Ovary (tissue), 10 donors: ENCODE results near the gene BEX3. TPM values are rescaled to one million over a fixed set of nuclear protein-coding genes. Genes with fewer than 3 reads are reported as not detected.

Experiments used
- DNase-seq, 5 donors: peaks; one replicate each; pipeline ENCODE4 v3.0.0-alpha.2; 2019 to 2020
- H3K27ac ChIP-seq, 2 donors: fragments of 200-600 bp; one replicate each; pipeline versions ENCODE4 v1.5.1 to v1.8.0; 2019 to 2022
- H3K27me3 ChIP-seq: fragments of 200-600 bp; one replicate; pipeline ENCODE4 v1.8.0; 2022
- H3K36me3 ChIP-seq: fragments of 200-600 bp; sonication (generic); one replicate; pipeline ENCODE4 v1.5.1; 2019
- H3K4me1 ChIP-seq: one replicate; pipeline ENCODE4 v1.8.1; 2013; ENCODE audit warnings: mild to moderate bottlenecking, moderate library complexity; ENCODE audit not compliant: insufficient read depth
- H3K4me3 ChIP-seq: fragments of 200-600 bp; sonication (generic); one replicate; pipeline ENCODE4 v1.5.1; 2017
- H3K9me3 ChIP-seq, 2 donors: fragments of 200-600 bp in 1 of 2; sonication (generic) in 1 of 2; one replicate each; pipeline versions ENCODE4 v1.5.1 to v1.8.1; 2013 to 2019; ENCODE audit warnings: mild to moderate bottlenecking in 1 of 2, moderate library complexity in 1 of 2
- EP300 ChIP-seq: sonication (generic); formaldehyde crosslinking; IDR thresholded peaks from one replicate; pipeline ENCODE4 v1.6.1; 2017; ENCODE audit warnings: antibody characterized with exemption
- POLR2A ChIP-seq: fragments of 450-650 bp; IDR thresholded peaks from one replicate; pipeline ENCODE4 v1.6.1; 2017; ENCODE audit warnings: antibody characterized with exemption, mild to moderate bottlenecking, moderate library complexity
- WGBS, 3 donors: extraction: QIAGEN DNeasy Blood & Tissue Kit in 1 of 3; methylation state at CpG; one replicate each; pipeline versions ENCODE4 v1.1.5 to v1.1.7; 2013 to 2017; 5-methylcytosine and 5-hydroxymethylcytosine counted together
- intact Hi-C, 4 donors: fragments of 100-400 bp; cut with DNase I; formaldehyde crosslinking; loops; one replicate each; pipeline versions ENCODE4 v1.11.0 to v1.15.1; 2022 to 2023
- long read RNA-seq, 3 donors: library from polyadenylated mRNA in 2 of 3; unstranded in 2 of 3; transcript quantifications; one replicate each; pipeline ENCODE4 v2.0.0 and lab custom pipeline, GENCODE V29; 2021 to 2026
- polyA plus RNA-seq, 2 donors: library from polyadenylated mRNA; stranded (reverse); fragments of 200-250 nt in 1 of 2; fragments of 350-450 nt in 1 of 2; fragmentation: Illumina TruSeq in 1 of 2; extraction: RNeasy Lipid Tissue Mini Kit (QIAGEN cat#74804) in 1 of 2; gene quantifications; one replicate each; pipeline ENCODE4 v1.2.3, GENCODE V29; 2013 to 2014
- total RNA-seq, 7 donors: library from RNA; depleted of rRNA in 2 of 7; stranded (reverse); fragments of >200 nt in 2 of 7; fragmentation: NEBNext Ultra II Directional in 3 of 7; extraction: Animal tissue kit (Norgen Biotek cat#: 25700) in 3 of 7; gene quantifications; one replicate each; pipeline versions ENCODE4 v1.1.0 to v1.2.4, GENCODE V29; 2016 to 2023
- TF ChIP-seq, protein P1 (sequence below), 3 donors: fragments of 450-650 bp in 2 of 3; fragments of 200-600 bp in 1 of 3; IDR thresholded peaks; one replicate each; pipeline versions ENCODE4 v1.5.1 to v1.8.0; 2016 to 2022; ENCODE audit warnings: antibody characterized with exemption in 3 of 3, mild to moderate bottlenecking in 1 of 3
- donor health status: DM: no; HTN: no; CAD: no; lungs with moderate emphysema.
- donor health status: DM: no; HTN: no; CAD: no.
- donor health status: Bipolar disorder and iron deficiency.
- donor health status: DM: yes; HTN: yes; CAD: no.
- donor health status: DM: no; HTN: no; CAD: no.
- donor health status: DM: yes; HTN: yes; CAD: no.

BEX3 gene
- 100 to 1,000 TPM; 204 to 424 (median 355) TPM for total RNA-seq
- 100 to 1,000 TPM; 368 to 426 TPM for polyA plus RNA-seq
- long read RNA-seq, donor 1, transcript BEX3-201 (3 exons, 921 nt): major isoform, 84 of 153 reads
- long read RNA-seq, donor 1, transcript BEX3-204 (3 exons, 913 nt): minor isoform, 43 of 153 reads
- long read RNA-seq, donor 1, partial matches to known transcripts: 22 of 153 reads
- long read RNA-seq, donor 1, other reads (novel, unspliced or antisense): 2 of 153 reads
- long read RNA-seq, donor 2, transcript BEX3-202 (2 exons, 753 nt): minor isoform, 14 of 298 reads
- long read RNA-seq, donor 2, transcript BEX3-201 (3 exons, 921 nt): major isoform, 183 of 298 reads
- long read RNA-seq, donor 2, transcript BEX3-204 (3 exons, 913 nt): minor isoform, 72 of 298 reads
- long read RNA-seq, donor 2, partial matches to known transcripts: 8 of 298 reads
- long read RNA-seq, donor 2, other reads (novel, unspliced or antisense): 20 of 298 reads
- long read RNA-seq, donor 3, transcript BEX3-202 (2 exons, 753 nt): minor isoform, 12 of 292 reads
- long read RNA-seq, donor 3, transcript BEX3-201 (3 exons, 921 nt): major isoform, 165 of 292 reads
- long read RNA-seq, donor 3, transcript BEX3-204 (3 exons, 913 nt): minor isoform, 72 of 292 reads
- long read RNA-seq, donor 3, partial matches to known transcripts: 9 of 292 reads
- long read RNA-seq, donor 3, other reads (novel, unspliced or antisense): 33 of 292 reads

DNA sequence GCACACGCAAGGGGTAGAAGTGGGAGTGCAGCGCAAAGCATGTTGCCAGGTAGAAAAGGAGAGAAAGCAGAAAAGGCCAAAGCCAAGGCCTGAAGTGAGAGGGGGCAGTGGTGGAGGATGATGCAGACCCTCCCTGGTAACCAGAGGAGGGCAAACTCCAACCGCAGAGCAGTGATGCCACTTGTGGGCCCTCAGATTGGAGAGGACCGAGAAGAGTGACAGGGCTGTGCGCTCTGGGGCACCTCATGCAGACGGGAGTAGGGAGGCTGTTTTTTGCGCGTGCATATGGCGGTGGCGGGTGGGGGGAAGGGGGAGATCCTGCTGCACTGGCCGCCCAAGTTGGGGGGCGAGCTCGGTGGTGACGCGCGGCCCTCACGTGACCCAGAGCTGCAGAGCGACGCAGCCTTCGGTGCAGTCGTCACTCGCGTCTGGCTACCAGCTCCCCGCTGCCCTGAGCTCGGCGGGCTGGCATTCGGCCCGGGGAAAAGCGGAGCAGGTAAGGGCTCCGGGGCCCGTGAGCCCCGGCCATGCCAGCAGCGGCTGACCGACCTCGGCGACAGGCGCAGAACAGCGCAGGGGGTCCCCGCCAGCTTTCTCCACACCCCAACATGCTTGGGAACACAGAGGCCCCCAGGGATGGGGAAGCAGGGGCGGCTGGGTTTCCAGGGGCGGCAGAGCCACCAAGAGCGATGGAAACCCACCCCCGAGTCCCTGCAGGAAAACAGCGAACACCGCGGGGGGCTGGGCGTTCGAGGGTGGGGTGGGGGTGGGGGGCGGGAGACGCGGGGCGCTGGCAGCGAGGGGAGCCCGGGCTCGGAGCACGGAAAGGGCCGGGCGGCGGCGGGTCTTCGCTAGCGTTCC, at the start of gene BEX3:
Gene BEX3, plus strand, starts transcription at position 421 of the 861 bp plus-strand sequence. CDS start 984 bp downstream, outside the sequence.
- Histone ChIP-seq H3K36me3 (no peaks in the 10 kb centered on the region), H3K9me3 (no peaks in the 10 kb centered on the region), H3K27me3 (no peaks in the 10 kb centered on the region), H3K27ac (peak within 1 kb of the TSS; percentile 93 to 95), H3K4me3 (peak within 1 kb of the TSS; percentile 71), H3K4me1 (no peaks in the 10 kb centered on the region)
- TF ChIP-seq EP300 (no peak), POLR2A (peak; percentile 66)
- TF ChIP-seq, protein P1, sequence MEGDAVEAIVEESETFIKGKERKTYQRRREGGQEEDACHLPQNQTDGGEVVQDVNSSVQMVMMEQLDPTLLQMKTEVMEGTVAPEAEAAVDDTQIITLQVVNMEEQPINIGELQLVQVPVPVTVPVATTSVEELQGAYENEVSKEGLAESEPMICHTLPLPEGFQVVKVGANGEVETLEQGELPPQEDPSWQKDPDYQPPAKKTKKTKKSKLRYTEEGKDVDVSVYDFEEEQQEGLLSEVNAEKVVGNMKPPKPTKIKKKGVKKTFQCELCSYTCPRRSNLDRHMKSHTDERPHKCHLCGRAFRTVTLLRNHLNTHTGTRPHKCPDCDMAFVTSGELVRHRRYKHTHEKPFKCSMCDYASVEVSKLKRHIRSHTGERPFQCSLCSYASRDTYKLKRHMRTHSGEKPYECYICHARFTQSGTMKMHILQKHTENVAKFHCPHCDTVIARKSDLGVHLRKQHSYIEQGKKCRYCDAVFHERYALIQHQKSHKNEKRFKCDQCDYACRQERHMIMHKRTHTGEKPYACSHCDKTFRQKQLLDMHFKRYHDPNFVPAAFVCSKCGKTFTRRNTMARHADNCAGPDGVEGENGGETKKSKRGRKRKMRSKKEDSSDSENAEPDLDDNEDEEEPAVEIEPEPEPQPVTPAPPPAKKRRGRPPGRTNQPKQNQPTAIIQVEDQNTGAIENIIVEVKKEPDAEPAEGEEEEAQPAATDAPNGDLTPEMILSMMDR (IDR thresholded peaks at IDR 0.05): no peak
- 25 to 36% (median 35%) methylated on average over 20 to 62 of the region's 62 CpGs for WGBS, 3 donors
- intact Hi-C loops: no loop called here
- peak; percentile 70 to 84 (median 79) for DNase-seq

DNA sequence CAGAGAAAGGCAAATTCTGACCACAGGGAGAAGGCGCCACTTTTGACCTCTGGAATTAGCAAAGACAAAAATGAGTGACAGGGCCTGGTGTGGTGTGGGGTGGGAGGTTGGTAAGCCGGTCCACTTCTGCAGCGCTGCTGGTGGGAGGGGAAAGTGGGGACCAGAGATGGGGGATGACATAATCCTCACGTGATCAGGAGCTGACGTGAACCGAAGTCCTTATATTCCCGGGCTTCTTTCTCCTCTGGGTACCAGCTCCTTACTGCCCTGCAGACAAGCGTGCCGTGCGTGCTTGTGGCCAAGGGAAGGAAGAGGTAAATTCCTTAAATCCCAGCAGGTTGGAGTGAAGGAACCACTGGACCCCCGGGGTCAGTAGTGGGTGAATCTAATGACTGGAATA, 46.3 kb upstream of the BEX3 start, which contains the start of gene TCEAL7:
Gene TCEAL7, plus strand, starts transcription at position 249 of the 400 bp plus-strand sequence. CDS start 1,165 bp downstream, outside the sequence.
- WGBS, 3 donors: 24 to 32% (median 31%) methylated on average over 11 of the region's 11 CpGs
- Histone ChIP-seq H3K27ac (peak within 1 kb of the TSS; percentile 11 to 68), H3K36me3 (no peaks in the 10 kb centered on the region)

DNA sequence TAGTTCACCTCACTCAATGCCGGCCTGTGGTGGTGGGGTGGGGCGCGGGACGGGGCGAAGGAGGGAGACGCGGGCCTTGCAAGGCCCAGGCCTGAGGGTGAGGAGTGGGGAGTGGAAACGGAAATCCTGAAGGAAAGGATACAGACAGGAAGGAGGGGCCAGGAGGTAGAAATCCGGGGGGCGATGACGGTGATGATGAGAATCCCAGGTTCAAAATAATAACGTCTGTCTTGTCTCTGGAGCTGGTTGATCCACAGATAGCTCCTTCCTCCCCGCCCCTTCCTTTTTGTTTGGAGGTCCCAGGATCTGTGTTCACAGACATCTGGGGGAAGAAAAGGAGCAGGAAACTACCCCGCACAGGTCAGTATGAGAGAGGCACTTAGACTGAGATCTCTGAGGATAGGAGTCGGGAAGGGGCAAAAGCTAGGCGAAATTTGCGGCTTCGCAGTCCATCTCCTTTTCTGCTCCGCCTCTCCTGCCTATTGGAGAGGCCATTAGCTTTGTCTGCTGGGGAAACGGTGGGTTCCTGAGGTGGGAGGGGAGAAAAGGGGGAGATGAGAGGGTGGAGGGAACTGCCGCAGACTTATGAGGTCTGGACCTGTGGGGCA, 45.6 kb upstream of the BEX3 start:
- no peaks in the 10 kb centered on the region for H3K27me3 ChIP-seq
- H3K9me3 ChIP-seq: no peaks in the 10 kb centered on the region
- H3K27ac ChIP-seq: peak overlapping the region; percentile 11 to 68
- WGBS, 3 donors: 27 to 36% (median 33%) methylated on average over 21 of the region's 21 CpGs
- TF ChIP-seq EP300: no peak
- TF ChIP-seq, protein P1 (IDR thresholded peaks at IDR 0.05): no peak
- H3K4me1 ChIP-seq: no peaks in the 10 kb centered on the region
- DNase-seq: peak in 2 of 5 donors; percentile 29 to 33
- H3K4me3 ChIP-seq: peak overlapping the region; percentile 19
- H3K36me3 ChIP-seq: no peaks in the 10 kb centered on the region
- intact Hi-C loops: loop anchor here in 1 of 4 donors (10.0 kb wide), 1 partner anchor 134 kb away; no protein-coding TSS in a partner anchor

More for the DNA sequence above, 46.3 kb upstream of the BEX3 start, which contains the start of gene TCEAL7:
- H3K9me3 ChIP-seq: no peaks in the 10 kb centered on the region
- no peaks in the 10 kb centered on the region for H3K27me3 ChIP-seq
- no peaks in the 10 kb centered on the region for H3K4me1 ChIP-seq
- intact Hi-C loops: loop anchor here in 1 of 4 donors (10.0 kb wide), 1 partner anchor 135 kb away; no protein-coding TSS in a partner anchor
- TF ChIP-seq EP300 (no peak), POLR2A (peak; percentile 65)
- TF ChIP-seq, protein P1 (IDR thresholded peaks at IDR 0.05): no peak
- H3K4me3 ChIP-seq: peak within 1 kb of the TSS; percentile 19
- peak; percentile 53 to 72 (median 53) for DNase-seq
